WERI-Rb-1 (cell line): ENCODE results near the gene KLK15.

Source experiments
- DNase-seq: peaks from one replicate; pipeline ENCODE4 v3.0.0-alpha.2; 2020
- H3K27ac ChIP-seq: fragments of 250-450 bp; sonication (Bioruptor Pico); 2 replicates; pipeline ENCODE4 v1.5.1; 2020; ENCODE audit warnings: mild to moderate bottlenecking, moderate library complexity
- H3K27me3 ChIP-seq: fragments of 250-450 bp; sonication (Bioruptor Pico); 2 replicates; pipeline ENCODE4 v1.5.1; 2021; ENCODE audit warnings: mild to moderate bottlenecking, low read depth, moderate library complexity; ENCODE audit not compliant: insufficient read depth, severe bottlenecking
- H3K36me3 ChIP-seq: fragments of 250-450 bp; sonication (Bioruptor Pico); 2 replicates; pipeline ENCODE4 v1.5.1; 2020; ENCODE audit warnings: mild to moderate bottlenecking, moderate library complexity
- H3K4me3 ChIP-seq: 2 replicates; pipeline ENCODE4 v1.5.1; 2011; ENCODE audit warnings: low read depth, mild to moderate bottlenecking, control low read depth, low read length
- H3K9me3 ChIP-seq: fragments of 250-450 bp; sonication (Bioruptor Pico); 2 replicates; pipeline ENCODE4 v1.5.1; 2021; ENCODE audit warnings: mild to moderate bottlenecking, moderate library complexity; ENCODE audit not compliant: severe bottlenecking
- TF ChIP-seq, protein P1 (sequence below): IDR thresholded peaks from 2 replicates; pipeline ENCODE4 v1.5.1; 2011; ENCODE audit warnings: low read depth, mild to moderate bottlenecking, control low read depth, inconsistent platforms, low read length

KLK15 gene, protein sequence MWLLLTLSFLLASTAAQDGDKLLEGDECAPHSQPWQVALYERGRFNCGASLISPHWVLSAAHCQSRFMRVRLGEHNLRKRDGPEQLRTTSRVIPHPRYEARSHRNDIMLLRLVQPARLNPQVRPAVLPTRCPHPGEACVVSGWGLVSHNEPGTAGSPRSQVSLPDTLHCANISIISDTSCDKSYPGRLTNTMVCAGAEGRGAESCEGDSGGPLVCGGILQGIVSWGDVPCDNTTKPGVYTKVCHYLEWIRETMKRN

DNA sequence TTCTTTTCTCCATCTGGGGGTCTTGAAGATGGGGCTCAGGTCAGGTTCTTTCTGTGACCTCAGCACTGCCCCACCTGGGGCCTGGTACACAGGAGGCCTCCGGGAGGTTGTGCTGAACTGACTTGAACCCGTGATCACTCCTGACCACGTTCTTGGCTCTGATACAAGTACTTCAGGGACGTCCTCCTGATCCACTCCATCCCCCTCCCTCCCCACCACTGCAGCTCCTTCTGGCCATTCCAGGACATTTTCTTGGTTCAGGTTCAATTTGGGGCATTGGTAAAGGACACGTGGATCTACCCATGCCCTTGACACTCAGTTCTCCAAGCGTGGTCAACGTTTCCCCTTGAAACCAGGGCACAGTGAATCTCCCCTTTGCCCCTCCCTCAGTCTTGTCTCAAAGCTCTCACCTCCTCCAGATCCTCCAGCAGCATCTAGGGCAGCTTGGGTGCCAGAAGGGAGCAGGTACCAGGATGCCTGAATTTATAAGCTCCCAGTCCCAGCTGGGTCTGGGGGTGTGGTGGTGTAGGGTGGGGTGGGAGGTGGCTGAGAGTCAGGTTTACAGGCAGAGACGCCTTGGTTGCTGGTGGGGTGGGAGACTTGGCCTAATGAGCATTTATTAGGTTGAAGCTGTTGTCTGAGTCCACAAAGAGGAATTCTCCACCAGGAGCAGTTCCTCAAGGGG, at the start of gene KLK15:
Gene KLK15 (minus strand): TSS at position 458 of the 685 bp plus-strand sequence. CDS start 2,082 bp downstream, outside the sequence.
- no peak for DNase-seq
- Histone ChIP-seq H3K27me3 (peaks cover 6% of the 10 kb centered on the region), H3K27ac (no peak within 1 kb of the TSS), H3K9me3 (peaks cover 3% of the 10 kb centered on the region), H3K4me3 (no peak within 1 kb of the TSS), H3K36me3 (no peaks in the 10 kb centered on the region)
- TF ChIP-seq, protein P1, sequence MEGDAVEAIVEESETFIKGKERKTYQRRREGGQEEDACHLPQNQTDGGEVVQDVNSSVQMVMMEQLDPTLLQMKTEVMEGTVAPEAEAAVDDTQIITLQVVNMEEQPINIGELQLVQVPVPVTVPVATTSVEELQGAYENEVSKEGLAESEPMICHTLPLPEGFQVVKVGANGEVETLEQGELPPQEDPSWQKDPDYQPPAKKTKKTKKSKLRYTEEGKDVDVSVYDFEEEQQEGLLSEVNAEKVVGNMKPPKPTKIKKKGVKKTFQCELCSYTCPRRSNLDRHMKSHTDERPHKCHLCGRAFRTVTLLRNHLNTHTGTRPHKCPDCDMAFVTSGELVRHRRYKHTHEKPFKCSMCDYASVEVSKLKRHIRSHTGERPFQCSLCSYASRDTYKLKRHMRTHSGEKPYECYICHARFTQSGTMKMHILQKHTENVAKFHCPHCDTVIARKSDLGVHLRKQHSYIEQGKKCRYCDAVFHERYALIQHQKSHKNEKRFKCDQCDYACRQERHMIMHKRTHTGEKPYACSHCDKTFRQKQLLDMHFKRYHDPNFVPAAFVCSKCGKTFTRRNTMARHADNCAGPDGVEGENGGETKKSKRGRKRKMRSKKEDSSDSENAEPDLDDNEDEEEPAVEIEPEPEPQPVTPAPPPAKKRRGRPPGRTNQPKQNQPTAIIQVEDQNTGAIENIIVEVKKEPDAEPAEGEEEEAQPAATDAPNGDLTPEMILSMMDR = no peak

DNA sequence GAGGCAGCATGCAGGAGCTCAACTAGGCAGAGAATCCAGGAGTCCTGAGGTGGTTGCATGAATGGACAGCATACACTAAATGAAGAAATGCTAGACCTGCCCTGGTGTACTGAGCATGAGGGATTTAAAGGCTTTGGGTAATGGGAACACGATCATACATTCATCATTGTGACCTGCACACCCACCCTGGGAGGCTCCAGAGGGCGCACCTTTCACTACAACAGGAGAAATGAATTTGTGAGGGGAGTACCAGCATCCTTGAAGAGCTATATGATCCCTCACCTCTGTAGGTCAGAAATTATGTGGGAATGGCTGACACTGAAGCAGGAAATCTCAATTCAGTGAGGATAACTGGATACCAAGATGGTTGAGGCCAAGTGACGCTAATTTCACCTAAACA, 48.8 kb upstream of the KLK15 start:
- no peaks in the 10 kb centered on the region for H3K9me3 ChIP-seq
- no peak for DNase-seq
- no peaks in the 10 kb centered on the region for H3K36me3 ChIP-seq
- TF ChIP-seq, protein P1 = no peak
- H3K27me3 ChIP-seq = peaks cover 94% of the 10 kb centered on the region
- H3K4me3 ChIP-seq = no peak overlapping the region
- no peak overlapping the region for H3K27ac ChIP-seq

DNA sequence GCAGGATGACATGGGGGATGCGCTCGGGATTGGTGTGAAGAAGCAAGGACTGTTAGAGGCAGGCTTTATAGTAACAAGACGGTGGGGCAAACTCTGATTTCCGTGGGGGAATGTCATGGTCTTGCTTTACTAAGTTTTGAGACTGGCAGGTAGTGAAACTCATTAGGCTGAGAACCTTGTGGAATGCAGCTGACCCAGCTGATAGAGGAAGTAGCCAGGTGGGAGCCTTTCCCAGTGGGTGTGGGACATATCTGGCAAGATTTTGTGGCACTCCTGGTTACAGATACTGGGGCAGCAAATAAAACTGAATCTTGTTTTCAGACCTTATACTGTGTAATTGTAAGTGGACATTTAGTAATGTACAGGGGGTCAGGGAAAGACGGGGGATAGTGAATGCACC, 46.9 kb upstream of the KLK15 start:
- no peak overlapping the region for H3K27ac ChIP-seq
- TF ChIP-seq, protein P1 = no peak

DNA sequence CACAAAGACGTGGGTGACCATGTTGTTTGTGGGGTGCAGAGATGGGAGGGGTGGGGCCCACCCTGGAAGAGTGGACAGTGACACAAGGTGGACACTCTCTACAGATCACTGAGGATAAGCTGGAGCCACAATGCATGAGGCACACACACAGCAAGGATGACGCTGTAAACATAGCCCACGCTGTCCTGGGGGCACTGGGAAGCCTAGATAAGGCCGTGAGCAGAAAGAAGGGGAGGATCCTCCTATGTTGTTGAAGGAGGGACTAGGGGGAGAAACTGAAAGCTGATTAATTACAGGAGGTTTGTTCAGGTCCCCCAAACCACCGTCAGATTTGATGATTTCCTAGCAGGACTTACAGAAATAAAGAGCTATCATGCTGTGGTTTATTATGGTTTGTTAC, 45.5 kb upstream of the KLK15 start:
- H3K27ac ChIP-seq = no peak overlapping the region
- no peaks in the 10 kb centered on the region for H3K9me3 ChIP-seq
- peaks cover 100% of the 10 kb centered on the region for H3K27me3 ChIP-seq
- no peak for DNase-seq
- H3K4me3 ChIP-seq = no peak overlapping the region
- no peaks in the 10 kb centered on the region for H3K36me3 ChIP-seq
- TF ChIP-seq, protein P1 = no peak

More for the DNA sequence above, 46.9 kb upstream of the KLK15 start:
- H3K9me3 ChIP-seq = no peaks in the 10 kb centered on the region
- no peaks in the 10 kb centered on the region for H3K36me3 ChIP-seq
- peaks cover 95% of the 10 kb centered on the region for H3K27me3 ChIP-seq
- no peak overlapping the region for H3K4me3 ChIP-seq
- DNase-seq = no peak

DNA sequence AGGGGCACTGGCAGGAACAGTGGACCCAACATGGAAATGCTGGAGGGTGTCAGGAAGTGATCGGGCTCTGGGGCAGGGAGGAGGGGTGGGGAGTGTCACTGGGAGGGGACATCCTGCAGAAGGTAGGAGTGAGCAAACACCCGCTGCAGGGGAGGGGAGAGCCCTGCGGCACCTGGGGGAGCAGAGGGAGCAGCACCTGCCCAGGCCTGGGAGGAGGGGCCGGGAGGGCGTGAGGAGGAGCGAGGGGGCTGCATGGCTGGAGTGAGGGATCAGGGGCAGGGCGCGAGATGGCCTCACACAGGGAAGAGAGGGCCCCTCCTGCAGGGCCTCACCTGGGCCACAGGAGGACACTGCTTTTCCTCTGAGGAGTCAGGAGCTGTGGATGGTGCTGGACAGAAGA, 44.0 kb upstream of the KLK15 start:
- Histone ChIP-seq H3K36me3 (no peaks in the 10 kb centered on the region), H3K27me3 (peaks cover 100% of the 10 kb centered on the region), H3K27ac (no peak overlapping the region), H3K9me3 (no peaks in the 10 kb centered on the region), H3K4me3 (no peak overlapping the region)
- no peak for DNase-seq
- TF ChIP-seq, protein P1 = no peak
